OCI-LY7 (cell line): Measurements from ENCODE around the gene CCDC170. TPM values are rescaled to one million over a fixed set of nuclear protein-coding genes. Genes with fewer than 3 reads are reported as not detected.

Experiments
- Bru-seq: library from RNA; stranded (reverse); fragments of 400-500 nt; gene quantifications from one replicate; lab custom pipeline; 2021; lab: Mats Ljungman, UMichigan
- BruChase-seq, 2 experiments: library from RNA; stranded (reverse); fragments of 400-500 nt; gene quantifications; one replicate each; lab custom pipeline; 2021; lab: Mats Ljungman, UMichigan
- BruUV-seq: library from RNA; stranded (reverse); fragments of 400-500 nt; replicated peaks from 2 replicates; lab custom pipeline; 2021; lab: Mats Ljungman, UMichigan
- CTCF ChIA-PET: fragments of 300-600 bp; sonication (Branson Sonifier 250); formaldehyde crosslinking; loops from one replicate; lab custom pipeline; 2022; ENCODE audit warnings: antibody characterized with exemption; ENCODE audit not compliant: unreplicated experiment; lab: Charles Lee
- POLR2A ChIA-PET: fragments of 300-600 bp; sonication (Branson Sonifier 250); formaldehyde crosslinking; loops from one replicate; lab custom pipeline; 2022; ENCODE audit warnings: antibody characterized with exemption; lab: Charles Lee
- DNase-seq: peaks from one replicate; pipeline ENCODE4 v3.0.0-alpha.2; 2015; ENCODE audit warnings: low spot score
- H2AFZ ChIP-seq: fragments of 200-600 bp; sonication (generic), shearing (Covaris generic); 2 replicates; pipeline ENCODE4 v1.6.1; 2014; ENCODE audit warnings: mild to moderate bottlenecking, antibody characterized with exemption, low read length, moderate library complexity
- H3K27ac ChIP-seq: fragments of 200-600 bp; sonication (generic); 2 replicates; pipeline ENCODE4 v1.5.1; 2014; ENCODE audit warnings: mixed run types, low read depth, mild to moderate bottlenecking, moderate library complexity, low read length, inconsistent platforms; ENCODE audit not compliant: poor library complexity, severe bottlenecking
- H3K36me3 ChIP-seq: fragments of 200-600 bp; sonication (generic); 2 replicates; pipeline ENCODE4 v1.6.1; 2014; ENCODE audit warnings: mild to moderate bottlenecking, antibody characterized with exemption, low read length, moderate library complexity, mixed read lengths; ENCODE audit not compliant: insufficient read depth
- H3K4me1 ChIP-seq: fragments of 200-600 bp; sonication (generic); 2 replicates; pipeline ENCODE4 v1.5.1; 2014; ENCODE audit warnings: mild to moderate bottlenecking, low read length; ENCODE audit not compliant: insufficient read depth, poor library complexity, severe bottlenecking
- H3K4me2 ChIP-seq: fragments of 200-600 bp; sonication (generic); 2 replicates; pipeline ENCODE4 v1.6.1; 2014; ENCODE audit warnings: mild to moderate bottlenecking, low read length
- H3K4me3 ChIP-seq: fragments of 200-600 bp; sonication (generic); 2 replicates; pipeline ENCODE4 v1.5.1; 2014; ENCODE audit warnings: mild to moderate bottlenecking, low read depth, low read length; ENCODE audit not compliant: poor library complexity, severe bottlenecking
- H3K79me2 ChIP-seq: fragments of 200-600 bp; sonication (generic); 2 replicates; pipeline ENCODE4 v1.6.1; 2016; ENCODE audit warnings: low read depth, mild to moderate bottlenecking, low read length, moderate library complexity, mixed read lengths; ENCODE audit not compliant: insufficient read depth
- H3K9me2 ChIP-seq: fragments of 200-600 bp; sonication (generic); 2 replicates; pipeline ENCODE4 v1.6.1; 2016; ENCODE audit warnings: mild to moderate bottlenecking, low read length, mixed read lengths; ENCODE audit not compliant: insufficient read depth
- H3K9me3 ChIP-seq: fragments of 200-600 bp; sonication (generic); 2 replicates; pipeline ENCODE4 v1.6.1; 2014; ENCODE audit warnings: mild to moderate bottlenecking, mixed run types, low read length, mixed read lengths
- H4K20me1 ChIP-seq: fragments of 200-600 bp; sonication (generic); 2 replicates; pipeline ENCODE4 v1.6.1; 2014; ENCODE audit warnings: mild to moderate bottlenecking, antibody characterized with exemption, low read length, moderate library complexity, mixed read lengths; ENCODE audit not compliant: insufficient read depth
- CTCF ChIP-seq: fragments of 200-600 bp; sonication (generic); conservative IDR thresholded peaks from 2 replicates; pipeline ENCODE4 v1.5.1; 2014; ENCODE audit warnings: mild to moderate bottlenecking, antibody characterized with exemption, low read length, moderate library complexity, mixed read lengths
- EZH2phosphoT487 ChIP-seq: fragments of 200-600 bp; sonication (generic); IDR thresholded peaks from 2 replicates; pipeline ENCODE4 v1.6.1; 2018; ENCODE audit warnings: low read depth, borderline replicate concordance, mild to moderate bottlenecking, mixed run types, antibody characterized with exemption, low read length, moderate library complexity, mixed read lengths
- intact Hi-C: fragments of 100-400 bp; cut with micrococcal nuclease; formaldehyde crosslinking; loops from one replicate; pipeline ENCODE4 v1.10.0; 2022; ENCODE audit not compliant: unreplicated experiment
- long read RNA-seq: library from polyadenylated mRNA; stranded (forward); transcript quantifications from one replicate; pipeline ENCODE4 v2.0.0, GENCODE V29; 2022
- total RNA-seq, 2 experiments: library from RNA; depleted of rRNA in 1 of 2; stranded (reverse); fragments of >200 nt in 1 of 2; shearing (Covaris generic) in 1 of 2; gene quantifications; 2 replicates each; pipeline ENCODE4 v1.2.3, GENCODE V29; 2014 to 2022

Gene CCDC170
- not detected in 2 replicates for total RNA-seq (2014; rRNA removed; shearing (Covaris generic))
- not detected in 2 replicates for total RNA-seq (2022)
- percentile 11 among the genes with signal in this experiment for Bru-seq, nascent RNA
- percentile 18 among the genes with signal in this experiment for BruChase-seq, experiment 1, labeled RNA remaining after a 6-hour chase
- percentile 22 among the genes with signal in this experiment for BruChase-seq, experiment 2, labeled RNA remaining after a 2-hour chase
- long read RNA-seq, result 0 reads

GRCh38 chr6:151493804-151494234, at the start of gene CCDC170:
Gene CCDC170, plus strand, starts transcription at chr6:151494017. Its CDS starts 112 bp downstream, at chr6:151494129.
- POLR2A ChIA-PET, result no interaction called here
- DNase-seq, result no peak
- Histone ChIP-seq H3K36me3 (no peaks in the 10 kb centered on the region), H4K20me1 (no peaks in the 10 kb centered on the region), H3K4me3 (peak within 1 kb of the TSS; percentile 64), H3K79me2 (no peaks in the 10 kb centered on the region), H3K4me1 (no peaks in the 10 kb centered on the region), H3K9me2 (no peaks in the 10 kb centered on the region), H3K9me3 (no peaks in the 10 kb centered on the region), H3K27ac (no peak within 1 kb of the TSS), H3K4me2 (peak within 1 kb of the TSS; percentile 64), H2AFZ (peak within 1 kb of the TSS; percentile 60; the same call in 1 of the 2 replicates)
- intact Hi-C loops, result no loop called here
- no TSS peak for BruUV-seq
- CTCF ChIA-PET, result no interaction called here
- TF ChIP-seq CTCF (no peak), EZH2phosphoT487 (no peak)

- 0 out of 2 replicates have a peak, but pooled peaks cover 5% of the 10 kb centered on the region for H4K20me1 ChIP-seq
- H3K36me3 ChIP-seq, result peaks cover 34% of the 10 kb centered on the region
- no peaks in the 10 kb centered on the region for H3K9me3 ChIP-seq
- TF ChIP-seq CTCF (no peak), EZH2phosphoT487 (no peak)
- ChIA-PET POLR2A (interaction anchor here (1.2 kb wide), 1 partner anchor 11 kb away, joined by 4 read pairs; no protein-coding TSS in a partner anchor), CTCF (no interaction called here)
- no peaks in the 10 kb centered on the region for H3K4me1 ChIP-seq
- BruUV-seq, result no TSS peak
- no peaks in the 10 kb centered on the region for H3K9me2 ChIP-seq
- H3K27ac ChIP-seq, result no peak overlapping the region
- no peak overlapping the region for H3K4me2 ChIP-seq
- no peak overlapping the region for H3K4me3 ChIP-seq
- H3K79me2 ChIP-seq, result peaks cover 32% of the 10 kb centered on the region; the same call in 1 of the 2 replicates
- DNase-seq, result no peak
- intact Hi-C loops, result no loop called here
- H2AFZ ChIP-seq, result no peak overlapping the region
These were observed 48.3 kb upstream of the CCDC170 start for GRCh38 chr6:151445482-151445881.

GRCh38 chr6:151447237-151447636, 46.6 kb upstream of the CCDC170 start:
- Histone ChIP-seq H3K9me3 (no peaks in the 10 kb centered on the region), H3K4me2 (no peak overlapping the region), H4K20me1 (no peaks in the 10 kb centered on the region), H2AFZ (no peak overlapping the region), H3K4me3 (no peak overlapping the region), H3K4me1 (no peaks in the 10 kb centered on the region), H3K9me2 (no peaks in the 10 kb centered on the region), H3K27ac (no peak overlapping the region), H3K36me3 (peaks cover 25% of the 10 kb centered on the region), H3K79me2 (peaks cover 26% of the 10 kb centered on the region)
- BruUV-seq, result no TSS peak
- POLR2A ChIA-PET, result interaction anchor here (0.7 to 1.2 kb wide), 3 partner anchors 14 to 1884 kb away, joined by 3 read pairs; no protein-coding TSS in a partner anchor
- CTCF ChIA-PET, result no interaction called here
- no peak for TF ChIP-seq EZH2phosphoT487
- no peak for DNase-seq
- intact Hi-C loops, result no loop called here
